Tibial nerve (tissue), 4 donors: ENCODE data around the gene SYT17. TPM values are rescaled to one million over a fixed set of nuclear protein-coding genes. Genes with fewer than 3 reads are reported as not detected.

Source experiments
- DNase-seq, 2 donors: peaks; one replicate each; pipeline ENCODE4 v3.0.0-alpha.2; 2019; ENCODE audit warnings: low spot score in 2 of 2
- H3K27ac ChIP-seq, 4 donors: fragments of 200-600 bp; sonication (generic) in 3 of 4; one replicate each; pipeline ENCODE4 v1.5.1; 2017 to 2019; ENCODE audit warnings: mild to moderate bottlenecking in 1 of 4
- H3K27me3 ChIP-seq, 2 donors: fragments of 200-600 bp; sonication (generic) in 1 of 2; one replicate each; pipeline versions ENCODE4 v1.5.1 to v1.6.0; 2017 to 2019
- H3K36me3 ChIP-seq, 3 donors: fragments of 200-600 bp; sonication (generic); one replicate each; pipeline ENCODE4 v1.5.1; 2018 to 2019
- H3K4me1 ChIP-seq, 4 donors: fragments of 200-600 bp; sonication (generic) in 3 of 4; one replicate each; pipeline ENCODE4 v1.5.1; 2017 to 2019
- H3K4me3 ChIP-seq, 4 donors: fragments of 200-600 bp; sonication (generic) in 3 of 4; one replicate each; pipeline ENCODE4 v1.5.1; 2017 to 2019; ENCODE audit warnings: mild to moderate bottlenecking in 1 of 4, moderate library complexity in 1 of 4
- H3K9me3 ChIP-seq, 4 donors: fragments of 200-600 bp; sonication (generic) in 3 of 4; one replicate each; pipeline ENCODE4 v1.5.1; 2017 to 2019
- CTCF ChIP-seq, 5 experiments: fragments of 200-600 bp in 3 of 5; fragments of 450-650 bp in 2 of 5; sonication (generic) in 3 of 5; IDR thresholded peaks; one replicate each; pipeline ENCODE4 v1.5.1; 2016 to 2019; ENCODE audit warnings: antibody characterized with exemption in 5 of 5, mild to moderate bottlenecking in 3 of 5, moderate library complexity in 2 of 5
- EP300 ChIP-seq, 2 donors: sonication (generic); formaldehyde crosslinking; IDR thresholded peaks; one replicate each; pipeline ENCODE4 v1.6.1; 2017; ENCODE audit warnings: antibody characterized with exemption in 2 of 2, mild to moderate bottlenecking in 1 of 2
- POLR2A ChIP-seq, 2 donors: fragments of 450-650 bp; IDR thresholded peaks; one replicate each; pipeline ENCODE4 v1.6.1; 2017; ENCODE audit warnings: antibody characterized with exemption in 2 of 2, mild to moderate bottlenecking in 2 of 2, moderate library complexity in 2 of 2
- WGBS, 2 donors: methylation state at CpG; one replicate each; pipeline ENCODE4 v1.1.5; 2018; 5-methylcytosine and 5-hydroxymethylcytosine counted together
- total RNA-seq, 4 donors: library from RNA; depleted of rRNA; stranded (reverse); fragments of >200 nt; gene quantifications; one replicate each; pipeline ENCODE4 v1.1.0, GENCODE V29; 2016

SYT17 gene
- total RNA-seq, 4 donors from 2014 or later: 8.1 to 33.9 (median 12.7) TPM

- peaks cover 0 to 14% (median 0%) of the 10 kb centered on the region in 3 donors for H3K36me3 ChIP-seq
- H3K4me3 ChIP-seq: no peak overlapping the region
- no peak overlapping the region for H3K27ac ChIP-seq
- H3K4me1 ChIP-seq: peaks cover 0 to 31% (median 17%) of the 10 kb centered on the region in 4 donors
- peaks cover 0 to 3% (median 0%) of the 10 kb centered on the region in 4 donors for H3K9me3 ChIP-seq
- TF ChIP-seq EP300 (IDR thresholded peaks at IDR 0.05) (no peak), CTCF (IDR thresholded peaks at IDR 0.05) (no peak), POLR2A (IDR thresholded peaks at IDR 0.05) (no peak)
- DNase-seq: no peak
- no peaks in the 10 kb centered on the region for H3K27me3 ChIP-seq
These were observed 41.7 kb upstream of the SYT17 start for GRCh38 chr16:19126300-19126699.

- Histone ChIP-seq H3K4me3 (no peak overlapping the region), H3K36me3 (peaks cover 0 to 6% (median 0%) of the 10 kb centered on the region in 3 donors), H3K9me3 (peaks cover 0 to 3% (median 0%) of the 10 kb centered on the region in 4 donors), H3K4me1 (peaks cover 0 to 38% (median 26%) of the 10 kb centered on the region in 4 donors), H3K27me3 (no peaks in the 10 kb centered on the region), H3K27ac (no peak overlapping the region)
- DNase-seq: no peak
- WGBS, 2 donors: 78 to 81% methylated on average over 3 of the region's 3 CpGs
- no peak for TF ChIP-seq POLR2A (IDR thresholded peaks at IDR 0.05)
- no peak for TF ChIP-seq CTCF (IDR thresholded peaks at IDR 0.05)
- no peak for TF ChIP-seq EP300 (IDR thresholded peaks at IDR 0.05)
These were observed 40.8 kb upstream of the SYT17 start for GRCh38 chr16:19127205-19127604.

- no peak overlapping the region for H3K27ac ChIP-seq
- DNase-seq: no peak
- peaks cover 0 to 43% (median 27%) of the 10 kb centered on the region in 4 donors for H3K4me1 ChIP-seq
- peaks cover 0 to 6% (median 0%) of the 10 kb centered on the region in 3 donors for H3K36me3 ChIP-seq
- 46 to 71% methylated on average over 3 of the region's 3 CpGs for WGBS, 2 donors
- TF ChIP-seq POLR2A (IDR thresholded peaks at IDR 0.05): no peak
- no peak for TF ChIP-seq EP300 (IDR thresholded peaks at IDR 0.05)
- TF ChIP-seq CTCF (IDR thresholded peaks at IDR 0.05): no peak
- peaks cover 0 to 3% (median 0%) of the 10 kb centered on the region in 4 donors for H3K9me3 ChIP-seq
- H3K4me3 ChIP-seq: no peak overlapping the region
- no peaks in the 10 kb centered on the region for H3K27me3 ChIP-seq
These were observed 40.3 kb upstream of the SYT17 start for GRCh38 chr16:19127674-19128131.

GRCh38 chr16:19128454-19129200 lies 39.4 kb upstream of the SYT17 start:
- no peak for DNase-seq
- H3K27me3 ChIP-seq: no peaks in the 10 kb centered on the region
- no peak overlapping the region for H3K4me3 ChIP-seq
- 59 to 71% methylated on average over 7 of the region's 7 CpGs for WGBS, 2 donors
- H3K36me3 ChIP-seq: peaks cover 0 to 6% (median 0%) of the 10 kb centered on the region in 3 donors
- H3K9me3 ChIP-seq: peaks cover 0 to 3% (median 0%) of the 10 kb centered on the region in 4 donors
- H3K4me1 ChIP-seq: peaks cover 0 to 45% (median 27%) of the 10 kb centered on the region in 4 donors
- H3K27ac ChIP-seq: no peak overlapping the region
- TF ChIP-seq POLR2A (IDR thresholded peaks at IDR 0.05) (no peak), CTCF (IDR thresholded peaks at IDR 0.05) (no peak), EP300 (IDR thresholded peaks at IDR 0.05) (no peak)

- WGBS, 2 donors: 71 to 73% methylated on average over 7 of the region's 7 CpGs
- Histone ChIP-seq H3K9me3 (peaks cover 0 to 3% (median 0%) of the 10 kb centered on the region in 4 donors), H3K4me3 (peak overlapping the region in 1 of 4 donors; percentile 20), H3K4me1 (peaks cover 0 to 45% (median 27%) of the 10 kb centered on the region in 4 donors), H3K27ac (peak overlapping the region; percentile 71 to 89 (median 75)), H3K36me3 (peaks cover 0 to 6% (median 0%) of the 10 kb centered on the region in 3 donors), H3K27me3 (no peaks in the 10 kb centered on the region)
- DNase-seq: no peak
- TF ChIP-seq EP300 (IDR thresholded peaks at IDR 0.05) (no peak), POLR2A (IDR thresholded peaks at IDR 0.05) (no peak), CTCF (IDR thresholded peaks at IDR 0.05) (no peak)
These were observed 37.7 kb upstream of the SYT17 start for GRCh38 chr16:19130385-19130784.
